Ovary (tissue), 9 donors: ENCODE data around the gene IPCEF1. TPM values are rescaled to one million over a fixed set of nuclear protein-coding genes. Genes with fewer than 3 reads are reported as not detected.
A peak's percentile ranks its signal among the peaks of the same experiment; 100 is the strongest.

Source experiments
- DNase-seq, 5 donors: peaks; one replicate each; pipeline ENCODE4 v3.0.0-alpha.2; 2019 to 2020
- H3K27ac ChIP-seq, 2 donors: fragments of 200-600 bp; one replicate each; pipeline versions ENCODE4 v1.5.1 to v1.8.0; 2019 to 2022
- H3K27me3 ChIP-seq: fragments of 200-600 bp; one replicate; pipeline ENCODE4 v1.8.0; 2022
- H3K36me3 ChIP-seq: fragments of 200-600 bp; sonication (generic); one replicate; pipeline ENCODE4 v1.5.1; 2019
- H3K4me1 ChIP-seq: one replicate; pipeline ENCODE4 v1.8.1; 2013; ENCODE audit warnings: mild to moderate bottlenecking, moderate library complexity; ENCODE audit not compliant: insufficient read depth
- H3K4me3 ChIP-seq: fragments of 200-600 bp; sonication (generic); one replicate; pipeline ENCODE4 v1.5.1; 2017
- H3K9me3 ChIP-seq, 2 donors: fragments of 200-600 bp in 1 of 2; sonication (generic) in 1 of 2; one replicate each; pipeline versions ENCODE4 v1.5.1 to v1.8.1; 2013 to 2019; ENCODE audit warnings: mild to moderate bottlenecking in 1 of 2, moderate library complexity in 1 of 2
- CTCF ChIP-seq, 3 donors: fragments of 450-650 bp in 2 of 3; fragments of 200-600 bp in 1 of 3; IDR thresholded peaks; one replicate each; pipeline versions ENCODE4 v1.5.1 to v1.8.0; 2016 to 2022; ENCODE audit warnings: antibody characterized with exemption in 3 of 3, mild to moderate bottlenecking in 1 of 3
- EP300 ChIP-seq: sonication (generic); formaldehyde crosslinking; IDR thresholded peaks from one replicate; pipeline ENCODE4 v1.6.1; 2017; ENCODE audit warnings: antibody characterized with exemption
- POLR2A ChIP-seq: fragments of 450-650 bp; IDR thresholded peaks from one replicate; pipeline ENCODE4 v1.6.1; 2017; ENCODE audit warnings: antibody characterized with exemption, mild to moderate bottlenecking, moderate library complexity
- WGBS, 3 donors: extraction: QIAGEN DNeasy Blood & Tissue Kit in 1 of 3; methylation state at CpG; one replicate each; pipeline versions ENCODE4 v1.1.5 to v1.1.7; 2013 to 2017; 5-methylcytosine and 5-hydroxymethylcytosine counted together
- intact Hi-C, 4 donors: fragments of 100-400 bp; cut with DNase I; formaldehyde crosslinking; loops; one replicate each; pipeline versions ENCODE4 v1.11.0 to v1.15.1; 2022 to 2023
- polyA plus RNA-seq, 2 donors: library from polyadenylated mRNA; stranded (reverse); fragments of 200-250 nt in 1 of 2; fragments of 350-450 nt in 1 of 2; fragmentation: Illumina TruSeq in 1 of 2; extraction: RNeasy Lipid Tissue Mini Kit (QIAGEN cat#74804) in 1 of 2; gene quantifications; one replicate each; pipeline ENCODE4 v1.2.3, GENCODE V29; 2013 to 2014
- total RNA-seq, 7 donors: library from RNA; depleted of rRNA in 2 of 7; stranded (reverse); fragments of >200 nt in 2 of 7; fragmentation: NEBNext Ultra II Directional in 3 of 7; extraction: Animal tissue kit (Norgen Biotek cat#: 25700) in 3 of 7; gene quantifications; one replicate each; pipeline versions ENCODE4 v1.1.0 to v1.2.4, GENCODE V29; 2016 to 2023
- donor health status: DM: no; HTN: no; CAD: no; lungs with moderate emphysema.
- donor health status: DM: no; HTN: no; CAD: no.
- donor health status: Bipolar disorder and iron deficiency.
- donor health status: DM: yes; HTN: yes; CAD: no.
- donor health status: DM: no; HTN: no; CAD: no.
- donor health status: DM: yes; HTN: yes; CAD: no.

Gene IPCEF1
- total and polyA plus RNA-seq, 9 donors: 1.3 to 3.4 (median 1.9) TPM

DNA sequence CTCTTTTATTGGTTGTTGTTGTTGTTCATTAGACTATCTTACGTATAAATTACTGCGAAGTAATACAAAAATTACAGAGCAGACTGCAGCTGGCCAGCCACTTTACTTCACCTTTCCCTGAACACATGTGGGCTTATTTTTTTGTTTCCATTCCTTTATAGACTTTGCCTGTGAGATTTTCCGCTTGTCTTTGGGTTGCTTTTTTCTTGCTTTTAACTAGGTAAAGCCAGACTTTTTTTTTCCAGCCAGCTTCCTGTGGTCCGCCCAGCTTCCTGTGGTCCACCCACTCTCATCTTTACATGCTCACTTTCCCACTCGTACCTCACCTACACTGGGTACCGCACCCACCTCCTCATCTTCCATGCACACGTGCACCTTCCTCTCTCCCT is 79.0 kb downstream of the IPCEF1 start:
- H3K36me3 ChIP-seq: no peaks in the 10 kb centered on the region
- peak overlapping the region; percentile 22 for H3K4me3 ChIP-seq
- TF ChIP-seq EP300 (no peak), POLR2A (no peak), CTCF (IDR thresholded peaks at IDR 0.05) (peak in 1 of 3 donors; percentile 4)
- H3K27me3 ChIP-seq: no peaks in the 10 kb centered on the region
- no peaks in the 10 kb centered on the region for H3K9me3 ChIP-seq
- H3K27ac ChIP-seq: no peak overlapping the region
- intact Hi-C loops: loop anchor here in 3 of 4 donors (5.0 kb wide), 2 partner anchors 120 to 125 kb away; no protein-coding TSS in a partner anchor
- WGBS, 3 donors: 6 to 24% (median 6%) methylated on average over 7 of the region's 7 CpGs
- H3K4me1 ChIP-seq: peaks cover 4% of the 10 kb centered on the region
- DNase-seq: no peak

DNA sequence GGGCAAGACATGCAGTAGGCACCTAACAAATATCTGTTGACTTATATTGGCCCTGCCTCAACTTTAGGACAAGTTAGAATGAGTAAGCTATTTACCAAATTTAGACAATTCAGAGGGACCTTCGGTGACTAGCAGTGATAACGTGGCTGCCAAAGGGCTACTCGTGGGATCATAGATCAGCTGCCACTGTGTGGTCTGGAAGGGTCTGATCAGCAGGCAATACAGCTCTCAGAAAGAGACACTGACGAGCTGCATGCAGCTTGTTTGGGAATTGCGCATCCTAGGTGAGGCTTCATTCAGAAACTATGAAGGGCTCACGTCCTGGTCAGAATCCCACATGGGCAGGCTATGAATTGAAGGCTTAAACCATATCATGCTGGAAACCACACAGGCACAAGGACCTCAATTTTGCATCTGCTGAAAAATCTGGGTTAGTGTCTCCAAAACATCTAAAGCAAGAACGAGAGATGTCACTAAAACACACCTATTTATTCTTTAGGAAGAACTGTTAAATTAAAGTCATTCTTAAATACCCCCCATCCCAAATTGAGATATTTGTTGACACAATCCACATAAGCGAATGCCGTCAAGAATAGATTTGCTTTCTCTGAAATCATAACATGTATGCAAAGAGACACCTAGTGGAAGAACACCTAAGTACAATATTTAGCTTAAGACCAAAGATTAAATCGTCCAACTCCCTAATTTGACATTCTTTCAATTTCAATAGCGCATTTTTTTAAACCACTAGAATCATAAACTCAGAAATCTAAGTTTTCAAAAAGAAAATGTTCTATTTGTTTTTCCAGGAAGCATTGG is 79.6 kb downstream of the IPCEF1 start:
- Histone ChIP-seq H3K4me1 (peaks cover 4% of the 10 kb centered on the region), H3K27ac (no peak overlapping the region), H3K9me3 (no peaks in the 10 kb centered on the region), H3K27me3 (no peaks in the 10 kb centered on the region), H3K36me3 (no peaks in the 10 kb centered on the region), H3K4me3 (peak overlapping the region; percentile 22)
- intact Hi-C loops: loop anchor here in 3 of 4 donors (5.0 kb wide), 2 partner anchors 120 to 125 kb away; no protein-coding TSS in a partner anchor
- no peak for DNase-seq
- WGBS, 3 donors: 31 to 37% (median 31%) methylated on average over 11 of the region's 11 CpGs
- TF ChIP-seq CTCF (IDR thresholded peaks at IDR 0.05) (peak; percentile 47 to 59 (median 57)), POLR2A (no peak)

GRCh38 chr6:154274168-154274567 is 82.4 kb downstream of the IPCEF1 start:
- TF ChIP-seq CTCF (IDR thresholded peaks at IDR 0.05) (no peak), POLR2A (no peak), EP300 (no peak)
- intact Hi-C loops: no loop called here
- DNase-seq: no peak
- Histone ChIP-seq H3K4me1 (peaks cover 4% of the 10 kb centered on the region), H3K36me3 (no peaks in the 10 kb centered on the region), H3K27ac (no peak overlapping the region), H3K9me3 (no peaks in the 10 kb centered on the region), H3K4me3 (no peak overlapping the region), H3K27me3 (no peaks in the 10 kb centered on the region)
- WGBS, 3 donors: 90 to 92% (median 90%) methylated on average over 2 of the region's 2 CpGs

GRCh38 chr6:154268486-154268885 is 88.1 kb downstream of the IPCEF1 start:
- Histone ChIP-seq H3K36me3 (no peaks in the 10 kb centered on the region), H3K27me3 (no peaks in the 10 kb centered on the region), H3K4me1 (no peaks in the 10 kb centered on the region), H3K9me3 (no peaks in the 10 kb centered on the region), H3K4me3 (no peak overlapping the region), H3K27ac (no peak overlapping the region)
- intact Hi-C loops: no loop called here
- WGBS, 3 donors: 91 to 97% (median 97%) methylated on average over 3 of the region's 3 CpGs
- TF ChIP-seq POLR2A (no peak), CTCF (IDR thresholded peaks at IDR 0.05) (no peak), EP300 (no peak)
- DNase-seq: no peak
